ENCODE measurements around the gene TMEM229B. TPM values are rescaled to one million over a fixed set of nuclear protein-coding genes. Genes with fewer than 3 reads are reported as not detected.

TMEM229B gene
- polyA plus RNA-seq, 2 of the 4 experiments (the other 2 are of a cell fraction): 0.19 to 0.31 TPM

- CTCF ChIA-PET: interaction anchor here (0.8 to 2.2 kb wide), 7 partner anchors 9 to 93 kb away, joined by 3 to 6 read pairs (median 4); no protein-coding TSS in a partner anchor
- no peak overlapping the region for H3K4me2 ChIP-seq
- WGBS (ENCODE audit: missing lambda C conversion rate): 87% methylated on average over 3 of the region's 3 CpGs
These were observed 2.8 kb upstream of the TMEM229B start for GRCh38 chr14:67491285-67491684.

GRCh38 chr14:67490196-67490595 is 1.7 kb upstream of the TMEM229B start:
- Histone ChIP-seq H3K9me3 (peaks cover 10% of the 10 kb centered on the region; the same call in 1 of the 3 replicates), H3K4me1 (no peaks in the 10 kb centered on the region), H3K4me2 (no peak overlapping the region), H3K27ac (no peak overlapping the region), H3K4me3 (no peak overlapping the region)
- CTCF ChIA-PET: interaction anchor here (0.7 to 2.2 kb wide), 2 partner anchors 17 to 22 kb away, joined by 3 to 5 read pairs; no protein-coding TSS in a partner anchor
- no peak for DNase-seq (ENCODE audit: low read depth in 1 of 2, low spot score in 1 of 2)
- no peak for TF ChIP-seq CHD2 (IDR thresholded peaks at IDR 0.05; ENCODE audit: low read length, partially characterized antibody)
- TF ChIP-seq RCOR1 (IDR thresholded peaks at IDR 0.05; ENCODE audit: low read depth, low read length): no peak
- no peak for TF ChIP-seq ZNF302 (CRISPR knock-in tag; IDR thresholded peaks at IDR 0.05)
- TF ChIP-seq MAFK (IDR thresholded peaks at IDR 0.05; ENCODE audit: partially characterized antibody): no peak
- no peak for TF ChIP-seq RARB (CRISPR knock-in tag; IDR thresholded peaks at IDR 0.05)
- no peak for TF ChIP-seq ZFP36 (IDR thresholded peaks at IDR 0.05; ENCODE audit: borderline replicate concordance, partially characterized antibody)
- no peak for TF ChIP-seq MAZ (IDR thresholded peaks at IDR 0.05; ENCODE audit: borderline replicate concordance, low read depth, low read length)
- TF ChIP-seq HOXA7 (CRISPR knock-in tag; IDR thresholded peaks at IDR 0.05): no peak
- TF ChIP-seq ELK1 (IDR thresholded peaks at IDR 0.05; ENCODE audit: low read depth, low read length): no peak
- no peak for TF ChIP-seq EHMT2 (IDR thresholded peaks at IDR 0.05; ENCODE audit: low read depth)
- no peak for TF ChIP-seq HES2 (IDR thresholded peaks at IDR 0.05)
- TF ChIP-seq POLR2AphosphoS2 (conservative IDR thresholded peaks at IDR 0.05; ENCODE audit: low read length): no peak
- TF ChIP-seq ATOH8 (CRISPR knock-in tag; IDR thresholded peaks at IDR 0.05; ENCODE audit: low read depth): no peak
- no peak for FAIRE-seq
- WGBS (ENCODE audit: missing lambda C conversion rate): 79% methylated on average over 4 of the region's 4 CpGs
- POLR2A ChIA-PET: no interaction called here
- ATAC-seq: no peak

More at GRCh38 chr14:67491285-67491684, 2.8 kb upstream of the TMEM229B start:
- TF ChIP-seq MAX (IDR thresholded peaks at IDR 0.05): no peak
- no peak for TF ChIP-seq ZC3H11A (IDR thresholded peaks at IDR 0.05)
- TF ChIP-seq CBX2 (IDR thresholded peaks at IDR 0.05; ENCODE audit: borderline replicate concordance, low read depth): no peak
- H3K4me3 ChIP-seq: no peak overlapping the region
- H3K9me3 ChIP-seq: peaks cover 10% of the 10 kb centered on the region; the same call in 1 of the 3 replicates
- DNase-seq (ENCODE audit: low read depth in 1 of 2, low spot score in 1 of 2): no peak
- H3K27ac ChIP-seq: no peak overlapping the region
- no peaks in the 10 kb centered on the region for H3K4me1 ChIP-seq
- no peak for ATAC-seq
- POLR2A ChIA-PET: no interaction called here
- FAIRE-seq: no peak

GRCh38 chr14:67487332-67487731 is 1.2 kb downstream of the TMEM229B start:
- no peak for DNase-seq (ENCODE audit: low read depth in 1 of 2, low spot score in 1 of 2)
- POLR2A ChIA-PET: no interaction called here
- Histone ChIP-seq H3K9me3 (no peaks in the 10 kb centered on the region), H3K4me3 (no peak overlapping the region), H3K4me2 (no peak overlapping the region), H3K4me1 (no peaks in the 10 kb centered on the region), H3K27ac (no peak overlapping the region)
- no peak for ATAC-seq
- no peak for TF ChIP-seq CTCF (IDR thresholded peaks at IDR 0.05)
- WGBS (ENCODE audit: missing lambda C conversion rate): 61% methylated on average over 4 of the region's 4 CpGs
- FAIRE-seq: no peak
- CTCF ChIA-PET: interaction anchor here (0.5 to 2.0 kb wide), 4 partner anchors 10 to 125 kb away, joined by 3 to 8 read pairs (median 4); no protein-coding TSS in a partner anchor

All from A549 (cell line).